Measurements from ENCODE around the gene SPDYE1.
"Not testable (repeated sequence)": the region's sequence is repeated elsewhere in the genome, so short reads cannot be mapped to it uniquely, and the experiment has no call there.

The SPDYE1 gene

GRCh38 chr7:43966392-43966791, 31.3 kb upstream of the SPDYE1 start:
- H3K9me3 ChIP-seq (ENCODE audit: control insufficient read depth, insufficient read depth, low read depth, low read length); H3K4me1 ChIP-seq (ENCODE audit: control insufficient read depth, insufficient read depth, low read length); H3K27ac ChIP-seq (ENCODE audit: extremely low read depth, low read depth, low read length); H3K36me3 ChIP-seq (ENCODE audit: control insufficient read depth in 2 of 2, insufficient read depth in 1 of 2, low read length in 2 of 2); POLR2A ChIA-PET; H3K4me3 ChIP-seq (ENCODE audit: low read depth, low read length); CTCF ChIA-PET: not testable (repeated sequence)

- H3K36me3 ChIP-seq (ENCODE audit: control insufficient read depth in 2 of 2, insufficient read depth in 1 of 2, low read length in 2 of 2); H3K4me1 ChIP-seq (ENCODE audit: control insufficient read depth, insufficient read depth, low read length); CTCF ChIA-PET; H3K27ac ChIP-seq (ENCODE audit: extremely low read depth, low read depth, low read length); POLR2A ChIA-PET; H3K9me3 ChIP-seq (ENCODE audit: control insufficient read depth, insufficient read depth, low read depth, low read length); H3K4me3 ChIP-seq (ENCODE audit: low read depth, low read length): not testable (repeated sequence)
Measured at GRCh38 chr7:43968172-43969040, 29.3 kb upstream of the SPDYE1 start.

- CTCF ChIA-PET; H3K9me3 ChIP-seq (ENCODE audit: control insufficient read depth, insufficient read depth, low read depth, low read length); H3K36me3 ChIP-seq (ENCODE audit: control insufficient read depth in 2 of 2, insufficient read depth in 1 of 2, low read length in 2 of 2); POLR2A ChIA-PET; H3K27ac ChIP-seq (ENCODE audit: extremely low read depth, low read depth, low read length); H3K4me3 ChIP-seq (ENCODE audit: low read depth, low read length); H3K4me1 ChIP-seq (ENCODE audit: control insufficient read depth, insufficient read depth, low read length): not testable (repeated sequence)
Measured at GRCh38 chr7:43969586-43969985, 28.1 kb upstream of the SPDYE1 start.

GRCh38 chr7:43970698-43971097, 27.0 kb upstream of the SPDYE1 start:
- POLR2A ChIA-PET; H3K36me3 ChIP-seq (ENCODE audit: control insufficient read depth in 2 of 2, insufficient read depth in 1 of 2, low read length in 2 of 2); CTCF ChIA-PET; H3K4me3 ChIP-seq (ENCODE audit: low read depth, low read length); H3K27ac ChIP-seq (ENCODE audit: extremely low read depth, low read depth, low read length); H3K4me1 ChIP-seq (ENCODE audit: control insufficient read depth, insufficient read depth, low read length); H3K9me3 ChIP-seq (ENCODE audit: control insufficient read depth, insufficient read depth, low read depth, low read length): not testable (repeated sequence)

- CTCF ChIA-PET; H3K36me3 ChIP-seq (ENCODE audit: control insufficient read depth in 2 of 2, insufficient read depth in 1 of 2, low read length in 2 of 2); H3K4me3 ChIP-seq (ENCODE audit: low read depth, low read length); POLR2A ChIA-PET; H3K27ac ChIP-seq (ENCODE audit: extremely low read depth, low read depth, low read length); H3K4me1 ChIP-seq (ENCODE audit: control insufficient read depth, insufficient read depth, low read length); H3K9me3 ChIP-seq (ENCODE audit: control insufficient read depth, insufficient read depth, low read depth, low read length): not testable (repeated sequence)
- TF ChIP-seq ZNF623 (tag by site-specific recombination; IDR thresholded peaks at IDR 0.05) (peak; percentile 33; the same call in 1 of the 2 replicates), ZNF138 (tag by site-specific recombination; IDR thresholded peaks at IDR 0.05; ENCODE audit: borderline replicate concordance) (0 out of 2 replicates have a peak, but pooled peaks have one; percentile 42), ZBTB8A (tag by site-specific recombination; IDR thresholded peaks at IDR 0.05) (0 out of 2 replicates have a peak, but pooled peaks have one; percentile 17), ZNF518A (tag by site-specific recombination; conservative IDR thresholded peaks at IDR 0.05; ENCODE audit: low read depth) (peak; percentile 59), ZBTB11 (tag by site-specific recombination; conservative IDR thresholded peaks at IDR 0.05; ENCODE audit: low read depth) (0 out of 2 replicates have a peak, but pooled peaks have one; percentile 28), ZNF555 (tag by site-specific recombination; conservative IDR thresholded peaks at IDR 0.05) (peak; percentile 20; the same call in 1 of the 2 replicates), ZNF140 (tag by site-specific recombination; IDR thresholded peaks at IDR 0.05) (peak; percentile 35; the same call in 1 of the 2 replicates), ZNF426 (tag by site-specific recombination; IDR thresholded peaks at IDR 0.05) (peak; percentile 28), ZNF394 (tag by site-specific recombination; IDR thresholded peaks at IDR 0.05; ENCODE audit: borderline replicate concordance) (peak; percentile 60; the same call in 1 of the 2 replicates)
Measured at GRCh38 chr7:43974033-43974573, 23.6 kb upstream of the SPDYE1 start.

- H3K4me1 ChIP-seq (ENCODE audit: control insufficient read depth, insufficient read depth, low read length); H3K36me3 ChIP-seq (ENCODE audit: control insufficient read depth in 2 of 2, insufficient read depth in 1 of 2, low read length in 2 of 2); H3K9me3 ChIP-seq (ENCODE audit: control insufficient read depth, insufficient read depth, low read depth, low read length); POLR2A ChIA-PET; CTCF ChIA-PET; H3K27ac ChIP-seq (ENCODE audit: extremely low read depth, low read depth, low read length); H3K4me3 ChIP-seq (ENCODE audit: low read depth, low read length): not testable (repeated sequence)
Measured at GRCh38 chr7:43974725-43975482, 22.8 kb upstream of the SPDYE1 start.
